Gastrocnemius medialis (tissue), 4 donors: ENCODE measurements around the gene CELSR1.

Experiments
- POLR2A ChIP-seq, 2 donors: fragments of 450-650 bp; IDR thresholded peaks; one replicate each; pipeline ENCODE4 v1.6.1; 2017; ENCODE audit warnings: antibody characterized with exemption in 2 of 2, mild to moderate bottlenecking in 2 of 2, moderate library complexity in 2 of 2
- TF ChIP-seq, protein P1 (sequence below), 5 experiments: fragments of 450-650 bp in 3 of 5; fragments of 200-600 bp in 2 of 5; sonication (generic) in 2 of 5; IDR thresholded peaks in 4 of 5; conservative IDR thresholded peaks in 1 of 5; 1 replicate in 4 of 5; 2 replicates in 1 of 5; pipeline ENCODE4 v1.5.1; 2016 to 2019; ENCODE audit warnings: antibody characterized with exemption in 5 of 5, mild to moderate bottlenecking in 3 of 5, moderate library complexity in 3 of 5

- TF ChIP-seq, protein P1, sequence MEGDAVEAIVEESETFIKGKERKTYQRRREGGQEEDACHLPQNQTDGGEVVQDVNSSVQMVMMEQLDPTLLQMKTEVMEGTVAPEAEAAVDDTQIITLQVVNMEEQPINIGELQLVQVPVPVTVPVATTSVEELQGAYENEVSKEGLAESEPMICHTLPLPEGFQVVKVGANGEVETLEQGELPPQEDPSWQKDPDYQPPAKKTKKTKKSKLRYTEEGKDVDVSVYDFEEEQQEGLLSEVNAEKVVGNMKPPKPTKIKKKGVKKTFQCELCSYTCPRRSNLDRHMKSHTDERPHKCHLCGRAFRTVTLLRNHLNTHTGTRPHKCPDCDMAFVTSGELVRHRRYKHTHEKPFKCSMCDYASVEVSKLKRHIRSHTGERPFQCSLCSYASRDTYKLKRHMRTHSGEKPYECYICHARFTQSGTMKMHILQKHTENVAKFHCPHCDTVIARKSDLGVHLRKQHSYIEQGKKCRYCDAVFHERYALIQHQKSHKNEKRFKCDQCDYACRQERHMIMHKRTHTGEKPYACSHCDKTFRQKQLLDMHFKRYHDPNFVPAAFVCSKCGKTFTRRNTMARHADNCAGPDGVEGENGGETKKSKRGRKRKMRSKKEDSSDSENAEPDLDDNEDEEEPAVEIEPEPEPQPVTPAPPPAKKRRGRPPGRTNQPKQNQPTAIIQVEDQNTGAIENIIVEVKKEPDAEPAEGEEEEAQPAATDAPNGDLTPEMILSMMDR (IDR thresholded peaks at IDR 0.05 in 4 of 5, conservative IDR thresholded peaks at IDR 0.05 in 1 of 5), result no peak
- TF ChIP-seq POLR2A (IDR thresholded peaks at IDR 0.05), result no peak
These were observed 154.9 kb downstream of the CELSR1 start for GRCh38 chr22:46382524-46382923.
